ENCODE results near the gene FNIP2. TPM values are rescaled to one million over a fixed set of nuclear protein-coding genes. Genes with fewer than 3 reads are reported as not detected.

The FNIP2 gene
- total and polyA plus RNA-seq, 9 of the 15 experiments (the other 6 are each of a cell fraction or from before 2014, with no cell fraction given), result 1.7 to 15.5 (median 8.3) TPM

DNA sequence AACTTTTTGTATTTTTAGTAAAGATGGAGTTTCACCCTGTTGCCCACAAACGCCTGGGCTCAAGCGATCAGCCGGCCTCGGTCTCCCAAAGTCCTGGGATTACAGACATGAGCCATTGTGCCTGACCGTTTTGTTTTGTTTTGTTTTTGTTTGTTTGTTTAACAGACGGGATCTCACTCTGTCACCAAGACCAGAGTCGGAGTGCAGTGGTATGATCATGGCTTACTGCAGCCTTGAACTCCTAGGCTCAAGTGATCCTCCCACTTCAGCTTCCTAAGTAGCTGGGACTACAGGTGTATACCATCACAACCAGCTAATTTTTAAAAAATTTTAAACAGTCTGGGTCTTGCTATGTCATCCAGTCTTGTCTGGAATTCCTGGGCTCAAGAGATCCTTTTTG is 53.5 kb downstream of the FNIP2 start:
- BruUV-seq (replicated peaks), result no TSS peak
- H3K9me3 ChIP-seq (replicated peaks; ENCODE audit: control insufficient read depth, insufficient read depth, low read depth, low read length), result no peaks in the 10 kb centered on the region
- FAIRE-seq (no peak), DNase-seq (ENCODE audit: extremely low read depth in 1 of 4, low spot score in 3 of 4) (no peak), ATAC-seq (no peak)
- no peaks in the 10 kb centered on the region for H3K36me3 ChIP-seq (ENCODE audit: control insufficient read depth, insufficient read depth, low read length)
- 78% methylated on average over 7 of the region's 7 CpGs for WGBS (ENCODE audit: insufficient coverage, low coverage, missing lambda C conversion rate)
- intact Hi-C loops (cut with micrococcal nuclease), result loop anchor here (10.0 kb wide), 1 partner anchor 48 kb away; no protein-coding TSS in a partner anchor
- H3K4me1 ChIP-seq (replicated peaks in 1 of 2; ENCODE audit: control insufficient read depth in 2 of 2, insufficient read depth in 2 of 2, low read length in 2 of 2), result peaks cover 13 to 58% of the 10 kb centered on the region in 2 experiments; a peak in 4 of 5 replicates
- ChIA-PET POLR2A (interaction anchor here (0.5 kb wide), 1 partner anchor 541 kb away, joined by 3 read pairs; no protein-coding TSS in a partner anchor), CTCF (ENCODE audit: low intra/inter-chr PET ratio) (no interaction called here)
- H3K27ac ChIP-seq (ENCODE audit: extremely low read depth, low read depth, low read length), result no peak overlapping the region
- H3K79me2 ChIP-seq (ENCODE audit: control insufficient read depth, insufficient read depth, low read length), result peaks cover 2% of the 10 kb centered on the region; the same call in 2 of the 3 replicates
- no peak overlapping the region for H3K4me2 ChIP-seq (ENCODE audit: insufficient read depth, low read length)
- H3K9me1 ChIP-seq (ENCODE audit: control insufficient read depth, insufficient read depth, low read length), result no peaks in the 10 kb centered on the region
- H3K9ac ChIP-seq (ENCODE audit: insufficient read depth in 1 of 2, low read depth in 2 of 2, low read length in 2 of 2), result no peak overlapping the region
- no peak overlapping the region for H3K4me3 ChIP-seq
- no peaks in the 10 kb centered on the region; the same call in 1 of the 2 replicates for H4K20me1 ChIP-seq (replicated peaks; ENCODE audit: control insufficient read depth, insufficient read depth, low read length)
- in situ Hi-C loops (cut with MboI), result no loop called here
- H2AFZ ChIP-seq (ENCODE audit: low read depth, low read length), result no peak overlapping the region
- H3K27me3 ChIP-seq (ENCODE audit: control insufficient read depth in 2 of 2, insufficient read depth in 2 of 2, low read length in 2 of 2), result no peaks in the 10 kb centered on the region
- no peak for TF ChIP-seq ZNF707 (CRISPR knock-in tag; conservative IDR thresholded peaks at IDR 0.05)
- no peak for TF ChIP-seq E2F4 (CRISPR knock-in tag; IDR thresholded peaks at IDR 0.05; ENCODE audit: low read depth)
- TF ChIP-seq, protein P1, sequence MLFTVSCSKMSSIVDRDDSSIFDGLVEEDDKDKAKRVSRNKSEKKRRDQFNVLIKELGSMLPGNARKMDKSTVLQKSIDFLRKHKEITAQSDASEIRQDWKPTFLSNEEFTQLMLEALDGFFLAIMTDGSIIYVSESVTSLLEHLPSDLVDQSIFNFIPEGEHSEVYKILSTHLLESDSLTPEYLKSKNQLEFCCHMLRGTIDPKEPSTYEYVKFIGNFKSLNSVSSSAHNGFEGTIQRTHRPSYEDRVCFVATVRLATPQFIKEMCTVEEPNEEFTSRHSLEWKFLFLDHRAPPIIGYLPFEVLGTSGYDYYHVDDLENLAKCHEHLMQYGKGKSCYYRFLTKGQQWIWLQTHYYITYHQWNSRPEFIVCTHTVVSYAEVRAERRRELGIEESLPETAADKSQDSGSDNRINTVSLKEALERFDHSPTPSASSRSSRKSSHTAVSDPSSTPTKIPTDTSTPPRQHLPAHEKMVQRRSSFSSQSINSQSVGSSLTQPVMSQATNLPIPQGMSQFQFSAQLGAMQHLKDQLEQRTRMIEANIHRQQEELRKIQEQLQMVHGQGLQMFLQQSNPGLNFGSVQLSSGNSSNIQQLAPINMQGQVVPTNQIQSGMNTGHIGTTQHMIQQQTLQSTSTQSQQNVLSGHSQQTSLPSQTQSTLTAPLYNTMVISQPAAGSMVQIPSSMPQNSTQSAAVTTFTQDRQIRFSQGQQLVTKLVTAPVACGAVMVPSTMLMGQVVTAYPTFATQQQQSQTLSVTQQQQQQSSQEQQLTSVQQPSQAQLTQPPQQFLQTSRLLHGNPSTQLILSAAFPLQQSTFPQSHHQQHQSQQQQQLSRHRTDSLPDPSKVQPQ (CRISPR knock-in tag; IDR thresholded peaks at IDR 0.05; ENCODE audit: borderline replicate concordance), result no peak
- TF ChIP-seq NBN (IDR thresholded peaks at IDR 0.05; ENCODE audit: low read depth), result no peak
- TF ChIP-seq NR0B1 (IDR thresholded peaks at IDR 0.05; ENCODE audit: partially characterized antibody), result no peak
- TF ChIP-seq ZNF316 (IDR thresholded peaks at IDR 0.05), result no peak
- TF ChIP-seq ZNF318 (IDR thresholded peaks at IDR 0.05; ENCODE audit: borderline replicate concordance in 1 of 2, low read depth in 1 of 2), result no peak
- TF ChIP-seq POLR2AphosphoS5 (IDR thresholded peaks at IDR 0.05; ENCODE audit: control insufficient read depth, insufficient read depth, low read depth, low read length), result no peak

Measured in K562 (cell line).